Bronchial epithelial cell (primary cell): ENCODE results near the gene DDAH2. TPM values are rescaled to one million over a fixed set of nuclear protein-coding genes. Genes with fewer than 3 reads are reported as not detected.

Experiments used
- DNase-seq: peaks from one replicate; pipeline ENCODE4 v3.0.0-alpha.2; 2010; ENCODE audit warnings: low read depth
- FAIRE-seq: peaks from 2 replicates; lab custom pipeline; 2011; peaks lifted over from hg19 to GRCh38; lab: Jason Lieb, UNC
- H3K27me3 ChIP-seq: 2 replicates; pipeline ENCODE4 v1.5.1; 2011; ENCODE audit warnings: low read length; ENCODE audit not compliant: control insufficient read depth, insufficient read depth
- H3K36me3 ChIP-seq: 2 replicates; pipeline ENCODE4 v1.5.1; 2011; ENCODE audit warnings: low read length; ENCODE audit not compliant: control insufficient read depth, insufficient read depth
- H3K4me3 ChIP-seq: 2 replicates; pipeline ENCODE4 v1.5.1; 2011; ENCODE audit warnings: mild to moderate bottlenecking, low read depth, low read length, control low read depth
- CTCF ChIP-seq: IDR thresholded peaks from 2 replicates; pipeline ENCODE4 v1.5.1; 2011; ENCODE audit warnings: mild to moderate bottlenecking, moderate library complexity, low read length, control low read depth, inconsistent platforms; ENCODE audit not compliant: insufficient read depth, severe bottlenecking
- total RNA-seq: library from RNA; depleted of rRNA; stranded (reverse); fragments of >200 nt; gene quantifications from 2 replicates; pipeline ENCODE4 v1.2.1, GENCODE V29; 2014

Gene DDAH2
- total RNA-seq, 1 donor from 2014 or later: 14.5 TPM

GRCh38 chr6:31763619-31763940 lies 34.5 kb upstream of the DDAH2 start:
- H3K36me3 ChIP-seq: peaks cover 8% of the 10 kb centered on the region
- no peak for FAIRE-seq

GRCh38 chr6:31762878-31763618 lies 33.9 kb upstream of the DDAH2 start:
- no peak for TF ChIP-seq CTCF
- H3K27me3 ChIP-seq: no peaks in the 10 kb centered on the region
- DNase-seq (no peak), FAIRE-seq (no peak)
- no peak overlapping the region for H3K4me3 ChIP-seq
- peaks cover 11% of the 10 kb centered on the region for H3K36me3 ChIP-seq

More at GRCh38 chr6:31763619-31763940, 34.5 kb upstream of the DDAH2 start:
- no peak for TF ChIP-seq CTCF
- H3K27me3 ChIP-seq: no peaks in the 10 kb centered on the region
- no peak overlapping the region for H3K4me3 ChIP-seq
- DNase-seq: peak; percentile 10

- no peaks in the 10 kb centered on the region for H3K27me3 ChIP-seq
- H3K4me3 ChIP-seq: no peak within 1 kb of the TSS
- peaks cover 11% of the 10 kb centered on the region for H3K36me3 ChIP-seq
- DNase-seq: no peak
- FAIRE-seq: no peak
- TF ChIP-seq CTCF: no peak
Measured at GRCh38 chr6:31762356-31762755, 33.3 kb upstream of the DDAH2 start, which contains the start of gene SAPCD1. Gene SAPCD1, plus strand, starts transcription at chr6:31762656. Its CDS starts 399 bp downstream, at chr6:31763055.

- H3K36me3 ChIP-seq: peaks cover 11% of the 10 kb centered on the region
Measured at GRCh38 chr6:31761343-31761742, 32.2 kb upstream of the DDAH2 start.

GRCh38 chr6:31760790-31761189 lies 31.7 kb upstream of the DDAH2 start:
- Histone ChIP-seq H3K27me3 (no peaks in the 10 kb centered on the region), H3K36me3 (peaks cover 11% of the 10 kb centered on the region), H3K4me3 (no peak overlapping the region)
- no peak for FAIRE-seq
- no peak for TF ChIP-seq CTCF
- DNase-seq: no peak

More at GRCh38 chr6:31761343-31761742, 32.2 kb upstream of the DDAH2 start:
- no peak for TF ChIP-seq CTCF
- no peak overlapping the region for H3K4me3 ChIP-seq
- FAIRE-seq (no peak), DNase-seq (no peak)
- no peaks in the 10 kb centered on the region for H3K27me3 ChIP-seq
